Ishikawa (cell line): ENCODE data around the gene SH3BGRL3.

Experiments used
- EGR1 ChIP-seq: IDR thresholded peaks from 2 replicates; pipeline ENCODE4 v1.6.1; 2012
- EP300 ChIP-seq: IDR thresholded peaks from 2 replicates; pipeline ENCODE4 v1.6.1; 2012; ENCODE audit warnings: borderline replicate concordance
- NFIC ChIP-seq: IDR thresholded peaks from 2 replicates; pipeline ENCODE4 v1.6.1; 2012
- TAF1 ChIP-seq: IDR thresholded peaks from 2 replicates; pipeline ENCODE4 v1.6.1; 2012; ENCODE audit warnings: low read depth, mild to moderate bottlenecking
- TCF12 ChIP-seq: IDR thresholded peaks from 2 replicates; pipeline ENCODE4 v1.6.1; 2012; ENCODE audit warnings: low read depth
- TEAD4 ChIP-seq: IDR thresholded peaks from 2 replicates; pipeline ENCODE4 v1.6.1; 2012
- YY1 ChIP-seq: IDR thresholded peaks from 2 replicates; pipeline ENCODE4 v1.6.1; 2012; ENCODE audit warnings: low read depth
- ZBTB7A ChIP-seq: IDR thresholded peaks from 2 replicates; pipeline ENCODE4 v1.6.1; 2012; ENCODE audit warnings: low read depth
- TF ChIP-seq, protein P1 (sequence below): IDR thresholded peaks from 2 replicates; pipeline ENCODE4 v1.6.1; 2012; ENCODE audit warnings: low read depth, mild to moderate bottlenecking
- TF ChIP-seq, protein P2 (sequence below): IDR thresholded peaks from 2 replicates; pipeline ENCODE4 v1.6.1; 2012
- TF ChIP-seq, protein P3 (sequence below): IDR thresholded peaks from 2 replicates; pipeline ENCODE4 v1.6.1; 2012

DNA sequence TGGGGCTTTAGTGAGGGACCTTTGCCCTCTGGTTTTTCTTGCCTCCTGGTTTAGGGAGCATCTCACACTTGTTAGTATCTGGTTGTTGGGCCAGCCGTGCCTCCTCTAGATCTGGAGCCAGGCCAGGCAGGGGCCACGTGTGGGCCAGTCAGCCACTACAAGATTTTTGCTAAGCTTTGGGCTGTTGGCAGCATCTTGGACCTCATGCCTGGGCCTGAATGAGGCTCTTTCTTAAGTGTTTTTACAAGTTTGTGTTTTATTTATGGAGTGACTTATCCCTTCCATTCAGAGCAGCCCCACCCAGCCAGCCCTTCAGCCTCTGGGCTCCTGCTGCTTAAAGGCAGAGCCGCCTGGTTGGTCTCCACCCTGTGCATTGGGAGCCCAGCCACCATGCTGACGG, 1.6 kb upstream of the SH3BGRL3 start:
- TF ChIP-seq ZBTB7A (no peak), NFIC (no peak), TCF12 (no peak), EP300 (no peak), EGR1 (no peak), TAF1 (no peak), YY1 (no peak), TEAD4 (no peak)
- TF ChIP-seq, protein P1, sequence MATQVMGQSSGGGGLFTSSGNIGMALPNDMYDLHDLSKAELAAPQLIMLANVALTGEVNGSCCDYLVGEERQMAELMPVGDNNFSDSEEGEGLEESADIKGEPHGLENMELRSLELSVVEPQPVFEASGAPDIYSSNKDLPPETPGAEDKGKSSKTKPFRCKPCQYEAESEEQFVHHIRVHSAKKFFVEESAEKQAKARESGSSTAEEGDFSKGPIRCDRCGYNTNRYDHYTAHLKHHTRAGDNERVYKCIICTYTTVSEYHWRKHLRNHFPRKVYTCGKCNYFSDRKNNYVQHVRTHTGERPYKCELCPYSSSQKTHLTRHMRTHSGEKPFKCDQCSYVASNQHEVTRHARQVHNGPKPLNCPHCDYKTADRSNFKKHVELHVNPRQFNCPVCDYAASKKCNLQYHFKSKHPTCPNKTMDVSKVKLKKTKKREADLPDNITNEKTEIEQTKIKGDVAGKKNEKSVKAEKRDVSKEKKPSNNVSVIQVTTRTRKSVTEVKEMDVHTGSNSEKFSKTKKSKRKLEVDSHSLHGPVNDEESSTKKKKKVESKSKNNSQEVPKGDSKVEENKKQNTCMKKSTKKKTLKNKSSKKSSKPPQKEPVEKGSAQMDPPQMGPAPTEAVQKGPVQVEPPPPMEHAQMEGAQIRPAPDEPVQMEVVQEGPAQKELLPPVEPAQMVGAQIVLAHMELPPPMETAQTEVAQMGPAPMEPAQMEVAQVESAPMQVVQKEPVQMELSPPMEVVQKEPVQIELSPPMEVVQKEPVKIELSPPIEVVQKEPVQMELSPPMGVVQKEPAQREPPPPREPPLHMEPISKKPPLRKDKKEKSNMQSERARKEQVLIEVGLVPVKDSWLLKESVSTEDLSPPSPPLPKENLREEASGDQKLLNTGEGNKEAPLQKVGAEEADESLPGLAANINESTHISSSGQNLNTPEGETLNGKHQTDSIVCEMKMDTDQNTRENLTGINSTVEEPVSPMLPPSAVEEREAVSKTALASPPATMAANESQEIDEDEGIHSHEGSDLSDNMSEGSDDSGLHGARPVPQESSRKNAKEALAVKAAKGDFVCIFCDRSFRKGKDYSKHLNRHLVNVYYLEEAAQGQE, result no peak
- TF ChIP-seq, protein P2, sequence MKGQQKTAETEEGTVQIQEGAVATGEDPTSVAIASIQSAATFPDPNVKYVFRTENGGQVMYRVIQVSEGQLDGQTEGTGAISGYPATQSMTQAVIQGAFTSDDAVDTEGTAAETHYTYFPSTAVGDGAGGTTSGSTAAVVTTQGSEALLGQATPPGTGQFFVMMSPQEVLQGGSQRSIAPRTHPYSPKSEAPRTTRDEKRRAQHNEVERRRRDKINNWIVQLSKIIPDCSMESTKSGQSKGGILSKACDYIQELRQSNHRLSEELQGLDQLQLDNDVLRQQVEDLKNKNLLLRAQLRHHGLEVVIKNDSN, result no peak
- TF ChIP-seq, protein P3, sequence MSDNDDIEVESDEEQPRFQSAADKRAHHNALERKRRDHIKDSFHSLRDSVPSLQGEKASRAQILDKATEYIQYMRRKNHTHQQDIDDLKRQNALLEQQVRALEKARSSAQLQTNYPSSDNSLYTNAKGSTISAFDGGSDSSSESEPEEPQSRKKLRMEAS, result no peak
